Stimulated activated CD8-positive, alpha-beta memory T cell treated with anti-CD3 and anti-CD28 coated beads, Interleukin-4, amount 100 ng/mL, for 24 hours (primary cell): Measurements from ENCODE around the gene HOXA5.

Source experiments
- DNase-seq: peaks from one replicate; pipeline ENCODE4 v3.0.0-alpha.2; 2020; ENCODE audit warnings: low read depth

The HOXA5 gene

GRCh38 chr7:27094304-27095049 is 49.0 kb downstream of the HOXA5 start:
- no peak for DNase-seq

GRCh38 chr7:27093184-27093895 is 50.1 kb downstream of the HOXA5 start:
- no peak for DNase-seq

GRCh38 chr7:27092819-27093110 is 50.7 kb downstream of the HOXA5 start:
- no peak for DNase-seq

GRCh38 chr7:27091941-27092818 is 51.3 kb downstream of the HOXA5 start:
- DNase-seq = no peak

DNA sequence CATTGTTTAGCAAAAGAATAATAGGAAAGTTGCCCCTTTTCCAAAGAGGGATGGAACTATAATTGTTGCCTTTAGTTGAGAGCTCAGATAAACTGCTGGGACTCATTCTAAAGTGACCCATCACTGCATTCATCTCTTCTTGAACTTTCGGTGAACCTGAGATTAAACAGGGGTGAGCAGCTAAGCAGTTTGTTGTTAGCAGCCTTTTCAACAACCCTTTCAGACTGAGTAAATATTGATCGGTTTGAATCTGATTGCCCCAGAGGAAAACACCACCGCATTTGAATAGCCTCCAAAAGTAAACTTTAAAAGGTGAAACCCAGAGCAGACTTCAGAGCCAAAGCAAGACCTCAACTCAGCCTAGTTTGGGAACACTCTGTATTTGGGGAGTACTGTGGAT is 52.4 kb downstream of the HOXA5 start:
- DNase-seq = no peak
